ENCODE data around the gene PLEKHG5.

Gene PLEKHG5

DNA sequence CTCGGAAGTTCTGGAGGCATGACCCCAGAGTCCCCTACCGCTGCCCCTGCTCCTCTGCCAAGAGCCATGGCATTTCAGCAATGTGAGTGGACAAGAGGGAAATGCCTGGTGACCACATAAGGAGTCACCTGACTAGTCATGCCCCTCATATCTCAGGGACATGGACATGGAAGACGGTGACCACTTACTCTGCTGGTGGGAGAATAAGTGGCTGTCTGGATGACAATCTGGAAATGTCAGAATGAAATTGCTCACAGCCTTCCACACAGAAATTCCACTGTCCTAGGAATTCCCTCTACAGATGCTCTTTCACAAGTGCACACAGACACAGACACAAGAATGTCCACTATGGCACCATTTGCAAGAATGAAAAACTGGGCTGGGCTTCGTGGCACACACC is 24.3 kb upstream of the PLEKHG5 start:
- ATAC-seq (ENCODE audit: low read depth) (no peak), DNase-seq (ENCODE audit: low spot score) (no peak)
- no peak overlapping the region for H3K4me3 ChIP-seq (ENCODE audit: severe bottlenecking)
- H3K27ac ChIP-seq (ENCODE audit: poor library complexity, severe bottlenecking), result no peak overlapping the region
- no peaks in the 10 kb centered on the region for H3K9me3 ChIP-seq (ENCODE audit: severe bottlenecking)
- no peaks in the 10 kb centered on the region for H3K27me3 ChIP-seq (ENCODE audit: insufficient read depth, poor library complexity, severe bottlenecking)
- H3K36me3 ChIP-seq (ENCODE audit: low read depth), result no peaks in the 10 kb centered on the region
- H3K4me1 ChIP-seq (ENCODE audit: insufficient read depth, poor library complexity, severe bottlenecking), result peaks cover 9% of the 10 kb centered on the region
- TF ChIP-seq, protein P1, sequence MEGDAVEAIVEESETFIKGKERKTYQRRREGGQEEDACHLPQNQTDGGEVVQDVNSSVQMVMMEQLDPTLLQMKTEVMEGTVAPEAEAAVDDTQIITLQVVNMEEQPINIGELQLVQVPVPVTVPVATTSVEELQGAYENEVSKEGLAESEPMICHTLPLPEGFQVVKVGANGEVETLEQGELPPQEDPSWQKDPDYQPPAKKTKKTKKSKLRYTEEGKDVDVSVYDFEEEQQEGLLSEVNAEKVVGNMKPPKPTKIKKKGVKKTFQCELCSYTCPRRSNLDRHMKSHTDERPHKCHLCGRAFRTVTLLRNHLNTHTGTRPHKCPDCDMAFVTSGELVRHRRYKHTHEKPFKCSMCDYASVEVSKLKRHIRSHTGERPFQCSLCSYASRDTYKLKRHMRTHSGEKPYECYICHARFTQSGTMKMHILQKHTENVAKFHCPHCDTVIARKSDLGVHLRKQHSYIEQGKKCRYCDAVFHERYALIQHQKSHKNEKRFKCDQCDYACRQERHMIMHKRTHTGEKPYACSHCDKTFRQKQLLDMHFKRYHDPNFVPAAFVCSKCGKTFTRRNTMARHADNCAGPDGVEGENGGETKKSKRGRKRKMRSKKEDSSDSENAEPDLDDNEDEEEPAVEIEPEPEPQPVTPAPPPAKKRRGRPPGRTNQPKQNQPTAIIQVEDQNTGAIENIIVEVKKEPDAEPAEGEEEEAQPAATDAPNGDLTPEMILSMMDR (IDR thresholded peaks at IDR 0.05; ENCODE audit: poor library complexity, severe bottlenecking), result no peak

DNA sequence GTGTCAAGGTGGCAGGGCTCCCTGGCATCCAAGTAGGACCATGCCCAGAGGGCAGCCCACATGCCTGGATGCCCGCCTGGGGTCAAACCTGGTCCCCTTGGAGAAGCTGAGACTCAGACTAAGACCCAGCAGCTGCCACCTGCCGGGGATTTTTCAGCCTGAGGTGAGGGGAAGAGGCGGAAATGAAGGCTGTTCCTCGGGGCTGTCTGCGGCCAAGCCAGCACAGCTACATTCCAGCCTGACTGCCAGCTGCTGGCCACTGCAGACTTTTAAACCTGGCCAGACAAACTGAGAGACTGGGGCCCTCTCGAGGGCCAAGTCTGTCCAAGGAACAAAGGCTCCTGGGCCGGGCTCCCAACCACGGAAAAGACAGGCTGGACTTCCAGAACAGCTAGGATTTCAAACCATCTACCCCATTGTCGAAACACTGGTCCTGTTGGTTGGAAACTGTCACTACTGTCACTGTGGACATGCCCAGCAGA is 21.9 kb upstream of the PLEKHG5 start:
- Histone ChIP-seq H3K27ac (ENCODE audit: poor library complexity, severe bottlenecking) (no peak overlapping the region), H3K4me1 (ENCODE audit: insufficient read depth, poor library complexity, severe bottlenecking) (no peaks in the 10 kb centered on the region)
- no peak for DNase-seq (ENCODE audit: low spot score)

DNA sequence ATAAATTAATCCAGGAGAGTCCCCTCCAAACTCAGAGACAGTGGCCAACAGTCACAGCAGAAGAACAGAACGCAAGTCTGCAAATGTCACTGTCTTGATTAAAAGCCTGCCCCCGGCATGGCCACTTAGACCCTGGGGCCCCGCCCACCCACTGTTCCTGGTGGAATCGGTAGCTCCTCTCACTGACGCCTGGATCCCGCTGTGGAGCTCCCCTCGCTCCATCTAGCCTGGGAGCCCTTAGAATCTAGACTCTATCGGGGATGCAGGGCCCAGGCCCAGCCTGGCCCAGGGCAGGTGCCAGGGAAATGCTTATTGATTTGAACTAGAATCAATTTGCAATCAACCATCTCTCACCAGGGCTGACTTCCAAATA is 21.4 kb upstream of the PLEKHG5 start:
- Histone ChIP-seq H3K27ac (ENCODE audit: poor library complexity, severe bottlenecking) (no peak overlapping the region), H3K27me3 (ENCODE audit: insufficient read depth, poor library complexity, severe bottlenecking) (no peaks in the 10 kb centered on the region), H3K4me3 (ENCODE audit: severe bottlenecking) (no peak overlapping the region), H3K36me3 (ENCODE audit: low read depth) (no peaks in the 10 kb centered on the region), H3K4me1 (ENCODE audit: insufficient read depth, poor library complexity, severe bottlenecking) (no peaks in the 10 kb centered on the region), H3K9me3 (ENCODE audit: severe bottlenecking) (no peaks in the 10 kb centered on the region)
- ATAC-seq (ENCODE audit: low read depth), result no peak
- no peak for DNase-seq (ENCODE audit: low spot score)
- TF ChIP-seq, protein P1 (IDR thresholded peaks at IDR 0.05; ENCODE audit: poor library complexity, severe bottlenecking), result no peak

More for the DNA sequence above, 21.9 kb upstream of the PLEKHG5 start:
- no peaks in the 10 kb centered on the region for H3K9me3 ChIP-seq (ENCODE audit: severe bottlenecking)
- TF ChIP-seq, protein P1 (IDR thresholded peaks at IDR 0.05; ENCODE audit: poor library complexity, severe bottlenecking), result no peak
- H3K36me3 ChIP-seq (ENCODE audit: low read depth), result no peaks in the 10 kb centered on the region
- no peak overlapping the region for H3K4me3 ChIP-seq (ENCODE audit: severe bottlenecking)
- ATAC-seq (ENCODE audit: low read depth), result peak; percentile 59
- H3K27me3 ChIP-seq (ENCODE audit: insufficient read depth, poor library complexity, severe bottlenecking), result no peaks in the 10 kb centered on the region

DNA sequence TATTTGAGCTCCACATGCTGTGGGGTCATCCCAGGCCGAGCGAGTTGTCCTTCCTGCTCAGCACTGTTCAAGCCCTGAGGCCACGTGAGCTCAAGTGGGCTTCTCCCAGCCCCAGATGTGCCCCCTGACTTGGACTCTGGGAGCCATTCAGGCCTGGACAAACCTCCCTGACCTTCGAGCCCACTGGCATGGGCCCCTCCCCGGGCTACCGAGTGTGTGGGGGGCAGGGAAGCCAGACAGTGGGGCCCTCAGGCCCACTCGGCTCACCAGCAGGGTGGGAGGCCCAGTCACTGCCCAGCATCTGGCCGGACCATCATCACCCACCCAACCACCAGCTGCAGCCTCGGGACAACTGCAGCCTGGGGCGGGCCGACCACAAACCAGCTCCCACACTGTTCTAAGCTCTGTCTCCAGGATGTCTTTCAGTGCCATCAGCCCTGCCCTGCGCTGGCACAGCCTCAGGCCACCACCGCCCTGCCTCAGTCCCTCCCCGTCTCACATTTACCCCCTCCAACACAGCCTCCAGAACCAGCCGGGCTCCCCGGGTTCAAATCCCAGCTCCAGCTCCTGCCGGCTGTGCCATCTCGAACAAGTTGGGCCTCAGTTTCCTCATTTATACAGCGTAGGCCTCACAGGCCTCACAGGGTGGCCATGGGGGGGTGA is 20.9 kb upstream of the PLEKHG5 start:
- DNase-seq (ENCODE audit: low spot score) (no peak), ATAC-seq (ENCODE audit: low read depth) (no peak)
- Histone ChIP-seq H3K27ac (ENCODE audit: poor library complexity, severe bottlenecking) (no peak overlapping the region), H3K4me3 (ENCODE audit: severe bottlenecking) (no peak overlapping the region), H3K9me3 (ENCODE audit: severe bottlenecking) (no peaks in the 10 kb centered on the region), H3K4me1 (ENCODE audit: insufficient read depth, poor library complexity, severe bottlenecking) (no peaks in the 10 kb centered on the region), H3K27me3 (ENCODE audit: insufficient read depth, poor library complexity, severe bottlenecking) (no peaks in the 10 kb centered on the region), H3K36me3 (ENCODE audit: low read depth) (no peaks in the 10 kb centered on the region)
- TF ChIP-seq, protein P1 (IDR thresholded peaks at IDR 0.05; ENCODE audit: poor library complexity, severe bottlenecking), result no peak

DNA sequence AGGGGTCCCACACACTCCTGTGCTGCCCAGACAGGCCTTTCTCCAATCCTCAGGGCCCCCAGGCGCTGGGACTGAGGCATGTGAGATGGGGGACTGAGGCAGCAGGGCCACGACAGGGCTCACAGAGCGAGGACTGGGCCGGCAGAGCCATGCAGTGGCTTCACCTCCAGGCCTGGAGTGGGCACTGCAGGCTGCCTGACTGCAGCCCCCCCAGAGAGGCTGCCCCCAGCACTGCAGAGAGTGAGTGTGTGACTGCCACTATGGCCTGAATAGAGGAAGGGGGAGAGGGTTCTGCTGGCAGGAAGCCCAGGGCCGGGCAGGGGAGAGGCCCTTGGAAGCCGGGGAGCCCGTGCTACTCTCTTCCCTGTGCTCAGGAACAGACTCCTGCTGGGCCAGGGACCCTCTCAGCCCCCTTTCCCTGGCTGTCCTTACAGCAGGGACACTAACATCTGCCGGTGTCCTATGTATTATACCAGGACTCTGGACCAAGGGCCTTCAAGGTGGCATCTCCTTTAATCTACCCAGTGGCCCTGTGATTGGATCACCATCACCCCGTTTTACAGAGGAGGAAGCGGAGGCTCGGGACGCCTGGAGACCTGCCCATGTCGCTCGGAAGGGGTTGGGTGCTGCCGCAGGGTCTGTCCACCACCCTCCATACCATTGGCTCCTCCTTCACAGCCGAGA is 20.2 kb upstream of the PLEKHG5 start:
- Histone ChIP-seq H3K4me1 (ENCODE audit: insufficient read depth, poor library complexity, severe bottlenecking) (no peaks in the 10 kb centered on the region), H3K36me3 (ENCODE audit: low read depth) (no peaks in the 10 kb centered on the region), H3K27me3 (ENCODE audit: insufficient read depth, poor library complexity, severe bottlenecking) (no peaks in the 10 kb centered on the region), H3K9me3 (ENCODE audit: severe bottlenecking) (no peaks in the 10 kb centered on the region), H3K4me3 (ENCODE audit: severe bottlenecking) (no peak overlapping the region), H3K27ac (ENCODE audit: poor library complexity, severe bottlenecking) (no peak overlapping the region)
- no peak for ATAC-seq (ENCODE audit: low read depth)
- TF ChIP-seq, protein P1 (IDR thresholded peaks at IDR 0.05; ENCODE audit: poor library complexity, severe bottlenecking), result no peak
- no peak for DNase-seq (ENCODE audit: low spot score)

Measured in RWPE2 (cell line).